ENCODE data around the gene ATXN1. TPM values are rescaled to one million over a fixed set of nuclear protein-coding genes. Genes with fewer than 3 reads are reported as not detected.
"Not testable (repeated sequence)": the region's sequence is repeated elsewhere in the genome, so short reads cannot be mapped to it uniquely, and the experiment has no call there.

ATXN1 gene
- total RNA-seq, 1 experiment from 2014 or later = 25.6 TPM

DNA sequence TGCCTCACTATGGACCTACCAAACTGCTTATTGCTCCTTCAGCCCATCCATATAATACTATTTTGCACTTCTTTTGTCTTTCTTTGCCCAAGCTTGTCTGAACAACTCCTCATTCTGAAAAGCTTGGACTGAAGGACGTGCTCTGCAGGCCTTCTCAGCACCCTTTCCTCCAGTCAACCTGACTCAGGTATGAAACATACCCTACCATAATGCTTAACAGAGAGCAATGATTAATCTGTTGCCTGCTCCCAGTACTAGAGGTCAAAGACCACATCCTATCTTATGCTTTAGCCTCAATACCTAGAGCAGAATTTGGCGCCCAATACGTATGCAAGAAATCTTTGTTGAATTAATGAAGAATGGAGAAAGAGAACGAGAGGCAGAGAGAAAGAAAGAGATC lies 55.2 kb downstream of the ATXN1 start:
- no peak for TF ChIP-seq EZH2 (IDR thresholded peaks at IDR 0.05; ENCODE audit: borderline replicate concordance, low read depth, low read length, poor library complexity, severe bottlenecking)
- TF ChIP-seq, protein P1, sequence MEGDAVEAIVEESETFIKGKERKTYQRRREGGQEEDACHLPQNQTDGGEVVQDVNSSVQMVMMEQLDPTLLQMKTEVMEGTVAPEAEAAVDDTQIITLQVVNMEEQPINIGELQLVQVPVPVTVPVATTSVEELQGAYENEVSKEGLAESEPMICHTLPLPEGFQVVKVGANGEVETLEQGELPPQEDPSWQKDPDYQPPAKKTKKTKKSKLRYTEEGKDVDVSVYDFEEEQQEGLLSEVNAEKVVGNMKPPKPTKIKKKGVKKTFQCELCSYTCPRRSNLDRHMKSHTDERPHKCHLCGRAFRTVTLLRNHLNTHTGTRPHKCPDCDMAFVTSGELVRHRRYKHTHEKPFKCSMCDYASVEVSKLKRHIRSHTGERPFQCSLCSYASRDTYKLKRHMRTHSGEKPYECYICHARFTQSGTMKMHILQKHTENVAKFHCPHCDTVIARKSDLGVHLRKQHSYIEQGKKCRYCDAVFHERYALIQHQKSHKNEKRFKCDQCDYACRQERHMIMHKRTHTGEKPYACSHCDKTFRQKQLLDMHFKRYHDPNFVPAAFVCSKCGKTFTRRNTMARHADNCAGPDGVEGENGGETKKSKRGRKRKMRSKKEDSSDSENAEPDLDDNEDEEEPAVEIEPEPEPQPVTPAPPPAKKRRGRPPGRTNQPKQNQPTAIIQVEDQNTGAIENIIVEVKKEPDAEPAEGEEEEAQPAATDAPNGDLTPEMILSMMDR (conservative IDR thresholded peaks at IDR 0.05; ENCODE audit: low read depth, low read length) = no peak
- H3K27me3 ChIP-seq (replicated peaks; ENCODE audit: insufficient read depth, low read depth, low read length, poor library complexity) = no peaks in the 10 kb centered on the region
- intact Hi-C loops (cut with micrococcal nuclease; ENCODE audit: unreplicated experiment) = no loop called here
- no peaks in the 10 kb centered on the region for H3K9me3 ChIP-seq (ENCODE audit: low read depth, low read length, poor library complexity, severe bottlenecking)
- POLR2A ChIA-PET (ENCODE audit: low non-redundant PET) = no interaction called here
- no peak overlapping the region for H3K4me3 ChIP-seq (ENCODE audit: low read depth, low read length, poor library complexity, severe bottlenecking)
- H3K4me1 ChIP-seq (ENCODE audit: insufficient read depth, low read length, poor library complexity, severe bottlenecking) = peaks cover 12% of the 10 kb centered on the region
- DNase-seq (ENCODE audit: low spot score) = no peak
- no peak overlapping the region for H3K27ac ChIP-seq (ENCODE audit: low read depth, low read length, poor library complexity, severe bottlenecking)
- CTCF ChIA-PET = no interaction called here
- H3K36me3 ChIP-seq (ENCODE audit: insufficient read depth, low read length, poor library complexity, severe bottlenecking) = no peaks in the 10 kb centered on the region
- no TSS peak for BruUV-seq (replicated peaks)

DNA sequence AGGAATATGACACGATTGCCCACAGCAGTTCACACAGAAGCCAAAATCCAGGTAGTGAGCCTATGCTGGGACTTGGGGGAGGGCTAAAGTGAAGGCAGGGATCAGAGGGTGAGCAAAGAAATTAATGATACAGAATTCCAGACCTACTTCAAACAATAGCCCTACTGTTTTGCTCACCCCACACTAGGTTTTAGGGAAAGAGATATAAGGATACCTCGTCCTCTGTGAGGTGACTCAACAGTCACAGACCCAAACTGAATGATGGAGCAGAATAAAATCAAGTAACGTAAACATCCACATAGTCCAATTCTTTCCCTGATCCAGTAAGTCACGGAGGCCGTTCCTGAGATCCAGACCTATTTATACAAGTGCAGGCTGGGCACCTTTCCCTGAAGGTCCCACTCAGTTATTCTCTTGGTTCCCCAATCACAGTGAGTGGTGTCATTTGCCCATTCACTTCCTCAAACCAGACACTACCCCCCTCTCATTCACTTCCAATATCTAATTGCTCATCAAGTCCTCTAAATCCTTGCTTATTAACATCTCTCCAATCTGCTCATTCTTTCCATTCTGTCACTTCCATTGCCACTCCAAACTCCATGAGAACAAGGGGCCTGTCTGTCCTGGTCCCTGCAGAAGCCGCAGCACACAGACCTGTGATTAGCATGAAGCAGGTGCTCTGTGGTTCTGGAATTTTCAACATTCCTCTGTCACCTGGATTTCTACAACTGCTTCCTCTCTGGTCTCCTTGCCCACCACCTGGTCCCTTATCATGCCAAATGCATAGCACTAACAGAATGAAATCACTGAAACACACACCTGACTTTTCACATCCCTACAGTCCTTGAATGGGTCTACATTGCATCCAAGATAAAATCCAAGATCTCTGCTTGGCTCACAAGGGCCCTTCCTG lies 55.9 kb downstream of the ATXN1 start:
- no peaks in the 10 kb centered on the region for H3K36me3 ChIP-seq (ENCODE audit: insufficient read depth, low read length, poor library complexity, severe bottlenecking)
- no peaks in the 10 kb centered on the region for H3K9me3 ChIP-seq (ENCODE audit: low read depth, low read length, poor library complexity, severe bottlenecking)
- ChIA-PET POLR2A (ENCODE audit: low non-redundant PET) (no interaction called here), CTCF (no interaction called here)
- no peak for TF ChIP-seq EZH2 (IDR thresholded peaks at IDR 0.05; ENCODE audit: borderline replicate concordance, low read depth, low read length, poor library complexity, severe bottlenecking)
- TF ChIP-seq, protein P1 (conservative IDR thresholded peaks at IDR 0.05; ENCODE audit: low read depth, low read length) = no peak
- no TSS peak for BruUV-seq (replicated peaks)
- no peak for DNase-seq (ENCODE audit: low spot score)
- no peaks in the 10 kb centered on the region for H3K27me3 ChIP-seq (replicated peaks; ENCODE audit: insufficient read depth, low read depth, low read length, poor library complexity)
- intact Hi-C loops (cut with micrococcal nuclease; ENCODE audit: unreplicated experiment) = no loop called here
- H3K4me3 ChIP-seq (ENCODE audit: low read depth, low read length, poor library complexity, severe bottlenecking) = no peak overlapping the region
- H3K27ac ChIP-seq (ENCODE audit: low read depth, low read length, poor library complexity, severe bottlenecking) = no peak overlapping the region
- peaks cover 9% of the 10 kb centered on the region for H3K4me1 ChIP-seq (ENCODE audit: insufficient read depth, low read length, poor library complexity, severe bottlenecking)

DNA sequence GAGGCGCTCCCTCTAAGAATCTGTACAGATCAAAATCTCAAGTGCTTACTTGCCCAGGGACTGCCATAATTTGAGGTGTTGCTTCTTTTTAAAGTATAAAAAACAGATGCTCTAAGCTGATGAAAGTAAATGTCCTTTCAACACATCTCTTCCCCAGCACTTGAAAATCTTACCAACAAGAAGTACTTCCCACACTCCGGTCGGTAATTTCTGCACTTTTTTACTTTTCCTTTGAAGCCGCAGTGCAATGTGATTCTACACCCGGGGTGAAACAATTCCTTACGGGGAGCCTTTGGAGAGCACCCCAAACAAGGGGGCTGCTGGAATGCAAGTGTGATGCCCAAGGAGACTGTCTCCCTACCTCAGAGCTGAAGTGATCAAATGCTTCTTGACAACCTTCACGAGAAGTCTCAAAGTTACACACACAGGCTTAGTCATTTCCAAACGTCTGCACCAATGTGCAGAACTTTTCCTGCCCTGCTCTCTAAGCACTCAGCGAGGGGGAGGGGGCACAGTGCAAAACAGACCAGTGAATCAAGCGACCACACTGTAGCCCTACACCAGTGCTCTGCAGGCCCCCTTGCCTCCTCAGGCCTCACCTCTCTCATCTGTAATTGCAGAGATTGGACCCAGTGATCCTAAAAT lies 56.7 kb downstream of the ATXN1 start:
- no TSS peak for BruUV-seq (replicated peaks)
- H3K9me3 ChIP-seq (ENCODE audit: low read depth, low read length, poor library complexity, severe bottlenecking) = no peaks in the 10 kb centered on the region
- no peak for DNase-seq (ENCODE audit: low spot score)
- no peak for TF ChIP-seq EZH2 (IDR thresholded peaks at IDR 0.05; ENCODE audit: borderline replicate concordance, low read depth, low read length, poor library complexity, severe bottlenecking)
- TF ChIP-seq, protein P1 (conservative IDR thresholded peaks at IDR 0.05; ENCODE audit: low read depth, low read length) = no peak
- H3K36me3 ChIP-seq (ENCODE audit: insufficient read depth, low read length, poor library complexity, severe bottlenecking) = no peaks in the 10 kb centered on the region
- POLR2A ChIA-PET (ENCODE audit: low non-redundant PET) = no interaction called here
- no peak overlapping the region for H3K4me3 ChIP-seq (ENCODE audit: low read depth, low read length, poor library complexity, severe bottlenecking)
- CTCF ChIA-PET = no interaction called here
- no peak overlapping the region for H3K27ac ChIP-seq (ENCODE audit: low read depth, low read length, poor library complexity, severe bottlenecking)
- no peaks in the 10 kb centered on the region for H3K27me3 ChIP-seq (replicated peaks; ENCODE audit: insufficient read depth, low read depth, low read length, poor library complexity)
- intact Hi-C loops (cut with micrococcal nuclease; ENCODE audit: unreplicated experiment) = no loop called here
- peaks cover 3% of the 10 kb centered on the region for H3K4me1 ChIP-seq (ENCODE audit: insufficient read depth, low read length, poor library complexity, severe bottlenecking)

DNA sequence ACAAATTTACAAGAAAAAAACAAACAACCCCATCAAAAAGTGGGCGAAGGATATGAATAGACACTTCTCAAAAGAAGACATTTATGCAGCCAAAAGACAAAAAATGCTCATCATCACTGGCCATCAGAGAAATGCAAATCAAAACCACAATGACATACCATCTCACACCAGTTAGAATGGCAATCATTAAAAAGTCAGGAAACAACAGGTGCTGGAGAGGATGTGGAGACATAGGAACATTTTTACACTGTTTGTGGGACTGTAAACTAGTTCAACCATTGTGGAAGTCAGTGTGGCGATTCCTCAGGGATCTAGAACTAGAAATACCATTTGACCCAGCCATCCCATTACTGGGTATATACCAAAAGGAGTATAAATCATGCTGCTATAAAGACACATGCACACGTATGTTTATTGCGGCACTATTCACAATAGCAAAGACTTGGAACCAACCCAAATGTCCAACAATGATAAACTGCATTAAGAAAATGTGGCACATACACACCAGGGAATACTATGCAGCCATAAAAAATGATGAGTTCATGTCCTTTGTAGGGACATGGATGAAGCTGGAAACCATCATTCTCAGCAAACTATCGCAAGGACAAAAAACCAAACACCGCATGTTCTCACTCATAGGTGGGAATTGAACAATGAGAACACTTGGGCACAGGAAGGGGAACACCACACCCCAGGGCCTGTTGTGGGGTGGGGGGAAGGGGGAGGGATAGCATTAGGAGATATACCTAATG lies 58.5 kb downstream of the ATXN1 start:
- H3K4me1 ChIP-seq (ENCODE audit: insufficient read depth, low read length, poor library complexity, severe bottlenecking) = peaks cover 19% of the 10 kb centered on the region
- H3K27ac ChIP-seq (ENCODE audit: low read depth, low read length, poor library complexity, severe bottlenecking); H3K27me3 ChIP-seq (replicated peaks; ENCODE audit: insufficient read depth, low read depth, low read length, poor library complexity); H3K36me3 ChIP-seq (ENCODE audit: insufficient read depth, low read length, poor library complexity, severe bottlenecking); CTCF ChIA-PET; H3K9me3 ChIP-seq (ENCODE audit: low read depth, low read length, poor library complexity, severe bottlenecking); POLR2A ChIA-PET (ENCODE audit: low non-redundant PET); intact Hi-C loops (cut with micrococcal nuclease; ENCODE audit: unreplicated experiment); H3K4me3 ChIP-seq (ENCODE audit: low read depth, low read length, poor library complexity, severe bottlenecking); BruUV-seq (replicated peaks); DNase-seq (ENCODE audit: low spot score): not testable (repeated sequence)
